Tibial nerve (tissue), 3 donors: ENCODE data around the gene SMIM11.

Experiments used
- POLR2A ChIP-seq, 2 donors: fragments of 450-650 bp; IDR thresholded peaks; one replicate each; pipeline ENCODE4 v1.6.1; 2017; ENCODE audit warnings: antibody characterized with exemption in 2 of 2, mild to moderate bottlenecking in 2 of 2, moderate library complexity in 2 of 2
- TF ChIP-seq, protein P1 (sequence below), 5 experiments: fragments of 200-600 bp in 3 of 5; fragments of 450-650 bp in 2 of 5; sonication (generic) in 3 of 5; IDR thresholded peaks; one replicate each; pipeline ENCODE4 v1.5.1; 2016 to 2019; ENCODE audit warnings: antibody characterized with exemption in 5 of 5, mild to moderate bottlenecking in 3 of 5, moderate library complexity in 2 of 5

DNA sequence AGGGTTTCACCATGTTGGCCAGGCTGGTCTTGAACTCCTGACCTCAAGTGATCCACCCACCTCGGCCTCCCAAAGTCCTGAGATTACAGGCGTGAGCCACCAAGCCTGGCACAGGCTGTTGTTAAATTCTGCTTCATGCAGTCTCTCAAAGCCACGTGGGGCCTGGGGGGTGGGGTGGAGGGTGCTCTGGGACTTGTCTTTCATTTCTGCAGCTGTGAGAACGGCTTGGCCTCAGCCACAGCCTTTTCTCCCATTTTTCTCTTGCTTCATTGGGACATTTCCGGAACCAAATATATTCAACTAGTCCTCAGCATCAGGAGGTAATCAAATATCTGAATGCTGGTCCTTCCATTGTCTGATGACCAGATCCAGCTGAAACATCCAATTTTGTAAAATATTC is 39.1 kb upstream of the SMIM11 start:
- TF ChIP-seq, protein P1, sequence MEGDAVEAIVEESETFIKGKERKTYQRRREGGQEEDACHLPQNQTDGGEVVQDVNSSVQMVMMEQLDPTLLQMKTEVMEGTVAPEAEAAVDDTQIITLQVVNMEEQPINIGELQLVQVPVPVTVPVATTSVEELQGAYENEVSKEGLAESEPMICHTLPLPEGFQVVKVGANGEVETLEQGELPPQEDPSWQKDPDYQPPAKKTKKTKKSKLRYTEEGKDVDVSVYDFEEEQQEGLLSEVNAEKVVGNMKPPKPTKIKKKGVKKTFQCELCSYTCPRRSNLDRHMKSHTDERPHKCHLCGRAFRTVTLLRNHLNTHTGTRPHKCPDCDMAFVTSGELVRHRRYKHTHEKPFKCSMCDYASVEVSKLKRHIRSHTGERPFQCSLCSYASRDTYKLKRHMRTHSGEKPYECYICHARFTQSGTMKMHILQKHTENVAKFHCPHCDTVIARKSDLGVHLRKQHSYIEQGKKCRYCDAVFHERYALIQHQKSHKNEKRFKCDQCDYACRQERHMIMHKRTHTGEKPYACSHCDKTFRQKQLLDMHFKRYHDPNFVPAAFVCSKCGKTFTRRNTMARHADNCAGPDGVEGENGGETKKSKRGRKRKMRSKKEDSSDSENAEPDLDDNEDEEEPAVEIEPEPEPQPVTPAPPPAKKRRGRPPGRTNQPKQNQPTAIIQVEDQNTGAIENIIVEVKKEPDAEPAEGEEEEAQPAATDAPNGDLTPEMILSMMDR (IDR thresholded peaks at IDR 0.05) = no peak
- TF ChIP-seq POLR2A (IDR thresholded peaks at IDR 0.05) = no peak
